Testis (tissue), 3 donors: Measurements from ENCODE around the gene KIAA0753. TPM values are rescaled to one million over a fixed set of nuclear protein-coding genes. Genes with fewer than 3 reads are reported as not detected.
"Not testable (repeated sequence)": the region's sequence is repeated elsewhere in the genome, so short reads cannot be mapped to it uniquely, and the experiment has no call there.

Experiments
- DNase-seq: peaks from one replicate; pipeline ENCODE4 v3.0.0-alpha.2; 2019
- H3K27ac ChIP-seq, 2 donors: fragments of 200-600 bp; sonication (generic); one replicate each; pipeline ENCODE4 v1.5.1; 2019
- H3K27me3 ChIP-seq: fragments of 200-600 bp; sonication (generic); one replicate; pipeline ENCODE4 v1.5.1; 2019
- H3K36me3 ChIP-seq: fragments of 200-600 bp; sonication (generic); one replicate; pipeline ENCODE4 v1.5.1; 2017; ENCODE audit warnings: low read depth; ENCODE audit errors: missing control alignments
- H3K4me1 ChIP-seq: fragments of 200-600 bp; sonication (generic); one replicate; pipeline ENCODE4 v1.5.1; 2019
- H3K4me3 ChIP-seq, 2 donors: fragments of 200-600 bp; sonication (generic); one replicate each; pipeline ENCODE4 v1.5.1; 2017 to 2019
- H3K9me3 ChIP-seq: fragments of 200-600 bp; sonication (generic); one replicate; pipeline ENCODE4 v1.5.1; 2017
- POLR2A ChIP-seq: fragments of 450-650 bp; IDR thresholded peaks from one replicate; pipeline ENCODE4 v1.6.1; 2017; ENCODE audit warnings: antibody characterized with exemption, mild to moderate bottlenecking, moderate library complexity
- WGBS, 2 donors: methylation state at CpG; one replicate each; pipeline ENCODE4 v1.1.5; 2018; 5-methylcytosine and 5-hydroxymethylcytosine counted together
- intact Hi-C: fragments of 100-400 bp; cut with DNase I; formaldehyde crosslinking; loops from one replicate; pipeline ENCODE4 v1.15.1; 2023; ENCODE audit warnings: low total_unique reads
- polyA plus RNA-seq: library from polyadenylated mRNA; stranded (reverse); fragments of 350-450 nt; fragmentation: Illumina TruSeq; extraction: RNeasy Lipid Tissue Mini Kit (QIAGEN cat#74804); gene quantifications from one replicate; pipeline ENCODE4 v1.2.3, GENCODE V29; 2014; ENCODE audit warnings: low read depth, low replicate concordance; ENCODE audit not compliant: insufficient read depth
- total RNA-seq, 2 donors: library from RNA; depleted of rRNA; stranded (reverse); fragments of >200 nt; gene quantifications; one replicate each; pipeline ENCODE4 v1.2.3, GENCODE V29; 2016
- TF ChIP-seq, protein P1 (sequence below), 3 experiments: fragments of 450-650 bp in 2 of 3; fragments of 200-600 bp in 1 of 3; sonication (generic) in 1 of 3; IDR thresholded peaks; one replicate each; pipeline ENCODE4 v1.5.1; 2016 to 2019; ENCODE audit warnings: antibody characterized with exemption in 3 of 3, mild to moderate bottlenecking in 2 of 3, moderate library complexity in 1 of 3

Gene KIAA0753
- total and polyA plus RNA-seq, 3 donors from 2014 or later: 43.9 to 59.8 (median 44.7) TPM

DNA sequence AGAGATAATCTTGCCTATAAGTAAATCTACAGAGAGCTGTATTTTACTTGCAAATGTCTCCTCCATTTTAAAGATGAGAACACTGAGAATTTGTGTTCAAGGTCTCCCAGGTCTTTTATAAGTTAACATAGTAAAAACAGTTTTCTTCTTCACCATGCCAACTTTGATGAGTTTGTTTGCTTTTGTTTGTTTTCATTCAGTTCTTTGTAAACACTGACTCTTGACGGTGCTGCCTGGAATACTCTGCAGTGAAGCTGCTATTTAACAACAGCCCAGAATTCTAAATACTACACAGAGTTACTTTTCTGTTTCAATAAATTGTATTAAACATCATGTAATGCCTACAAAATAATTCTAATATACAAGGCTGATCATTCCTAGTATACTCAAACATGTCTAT lies 42.8 kb downstream of the KIAA0753 start:
- Histone ChIP-seq H3K36me3 (no peaks in the 10 kb centered on the region), H3K4me1 (no peaks in the 10 kb centered on the region), H3K9me3 (no peaks in the 10 kb centered on the region), H3K27me3 (no peaks in the 10 kb centered on the region), H3K27ac (no peak overlapping the region), H3K4me3 (no peak overlapping the region)
- no peak for DNase-seq
- WGBS, 2 donors: 75 to 84% methylated on average over 1 of the region's 1 CpG
- no peak for TF ChIP-seq POLR2A
- TF ChIP-seq, protein P1, sequence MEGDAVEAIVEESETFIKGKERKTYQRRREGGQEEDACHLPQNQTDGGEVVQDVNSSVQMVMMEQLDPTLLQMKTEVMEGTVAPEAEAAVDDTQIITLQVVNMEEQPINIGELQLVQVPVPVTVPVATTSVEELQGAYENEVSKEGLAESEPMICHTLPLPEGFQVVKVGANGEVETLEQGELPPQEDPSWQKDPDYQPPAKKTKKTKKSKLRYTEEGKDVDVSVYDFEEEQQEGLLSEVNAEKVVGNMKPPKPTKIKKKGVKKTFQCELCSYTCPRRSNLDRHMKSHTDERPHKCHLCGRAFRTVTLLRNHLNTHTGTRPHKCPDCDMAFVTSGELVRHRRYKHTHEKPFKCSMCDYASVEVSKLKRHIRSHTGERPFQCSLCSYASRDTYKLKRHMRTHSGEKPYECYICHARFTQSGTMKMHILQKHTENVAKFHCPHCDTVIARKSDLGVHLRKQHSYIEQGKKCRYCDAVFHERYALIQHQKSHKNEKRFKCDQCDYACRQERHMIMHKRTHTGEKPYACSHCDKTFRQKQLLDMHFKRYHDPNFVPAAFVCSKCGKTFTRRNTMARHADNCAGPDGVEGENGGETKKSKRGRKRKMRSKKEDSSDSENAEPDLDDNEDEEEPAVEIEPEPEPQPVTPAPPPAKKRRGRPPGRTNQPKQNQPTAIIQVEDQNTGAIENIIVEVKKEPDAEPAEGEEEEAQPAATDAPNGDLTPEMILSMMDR (IDR thresholded peaks at IDR 0.05): no peak
- intact Hi-C loops: no loop called here

DNA sequence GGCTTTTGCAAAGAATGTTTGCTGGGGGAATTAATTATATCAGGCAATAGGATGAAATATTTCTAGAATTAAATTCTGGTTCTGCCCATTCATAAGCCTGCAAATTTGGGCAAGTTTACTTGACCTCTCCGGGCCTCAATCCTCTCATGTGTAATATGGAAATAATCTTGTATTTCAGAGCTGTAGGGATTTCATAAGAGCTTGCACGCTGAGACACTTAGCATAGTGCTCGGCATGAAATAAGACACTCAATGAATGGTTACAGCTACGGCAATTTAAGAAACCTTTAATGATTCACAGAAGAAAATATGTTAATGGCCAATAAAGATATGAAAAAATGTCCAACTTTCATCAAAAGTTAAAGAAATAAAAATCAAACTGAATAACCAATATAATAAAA lies 43.6 kb downstream of the KIAA0753 start:
- DNase-seq: no peak
- 89 to 94% methylated on average over 4 of the region's 4 CpGs for WGBS, 2 donors
- H3K9me3 ChIP-seq: no peaks in the 10 kb centered on the region
- H3K27me3 ChIP-seq: no peaks in the 10 kb centered on the region
- H3K4me3 ChIP-seq: no peak overlapping the region
- TF ChIP-seq, protein P1 (IDR thresholded peaks at IDR 0.05): no peak
- TF ChIP-seq POLR2A: no peak
- H3K4me1 ChIP-seq: no peaks in the 10 kb centered on the region
- intact Hi-C loops: no loop called here
- H3K36me3 ChIP-seq: no peaks in the 10 kb centered on the region
- H3K27ac ChIP-seq: no peak overlapping the region

DNA sequence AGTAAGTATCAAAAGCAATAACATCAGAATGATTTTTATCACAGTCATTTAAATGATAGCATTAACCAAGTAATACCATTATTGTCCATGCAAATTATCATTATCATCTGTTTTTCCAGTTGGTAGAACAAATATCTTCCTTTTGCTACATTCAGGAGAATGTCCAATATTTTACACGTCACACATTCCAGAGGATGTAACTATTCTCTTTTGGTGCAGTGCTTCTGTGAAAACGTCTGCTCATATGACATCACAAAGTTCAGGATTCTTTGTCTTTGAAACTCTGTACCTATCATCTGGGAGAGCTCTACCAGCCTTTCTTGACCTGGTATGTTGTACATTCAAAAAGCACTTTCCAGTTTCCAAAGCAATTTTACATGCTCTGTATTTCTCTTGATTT lies 44.0 kb downstream of the KIAA0753 start:
- H3K36me3 ChIP-seq: no peaks in the 10 kb centered on the region
- DNase-seq: no peak
- 61 to 72% methylated on average over 2 of the region's 2 CpGs for WGBS, 2 donors
- H3K4me1 ChIP-seq: no peaks in the 10 kb centered on the region
- intact Hi-C loops: no loop called here
- TF ChIP-seq, protein P1 (IDR thresholded peaks at IDR 0.05): no peak
- TF ChIP-seq POLR2A: no peak
- H3K9me3 ChIP-seq: no peaks in the 10 kb centered on the region
- H3K27me3 ChIP-seq: no peaks in the 10 kb centered on the region
- H3K27ac ChIP-seq: no peak overlapping the region
- no peak overlapping the region for H3K4me3 ChIP-seq

DNA sequence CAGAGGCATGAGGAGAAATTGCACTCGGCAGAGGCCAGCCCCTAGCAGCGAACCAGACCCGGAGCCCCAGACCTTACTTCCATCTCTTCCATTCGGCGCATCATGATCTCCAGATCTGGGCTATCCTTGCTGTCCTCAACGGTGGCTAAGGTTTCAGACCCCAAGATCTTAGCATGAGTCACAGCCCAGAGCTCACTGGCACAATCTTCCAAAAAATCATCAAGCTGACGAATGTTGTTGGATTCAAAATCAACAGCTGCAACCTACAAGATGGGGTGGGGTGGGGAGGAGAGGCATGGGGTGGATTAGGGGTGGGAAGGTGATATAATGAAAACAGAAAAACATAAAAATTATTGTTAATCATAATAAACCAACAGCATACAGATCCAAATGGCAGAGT lies 44.4 kb downstream of the KIAA0753 start:
- H3K36me3 ChIP-seq: no peaks in the 10 kb centered on the region
- 89 to 91% methylated on average over 7 of the region's 7 CpGs for WGBS, 2 donors
- no peak for DNase-seq

DNA sequence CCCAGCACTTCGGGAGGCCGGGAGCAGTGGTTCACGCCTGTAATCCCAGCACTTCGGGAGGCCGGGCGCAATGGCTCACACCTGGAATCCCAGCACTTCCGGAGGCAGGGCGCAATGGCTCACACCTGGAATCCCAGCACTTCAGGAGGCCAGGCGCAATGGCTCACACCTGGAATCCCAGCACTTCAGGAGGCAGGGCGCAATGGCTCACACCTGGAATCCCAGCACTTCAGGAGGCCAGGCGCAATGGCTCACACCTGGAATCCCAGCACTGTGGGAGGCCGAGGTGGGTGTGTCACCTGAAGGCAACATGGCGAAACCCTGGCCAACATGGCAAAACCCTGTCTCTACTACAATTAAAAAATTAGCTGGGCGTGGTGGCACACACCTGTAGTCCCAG lies 47.1 kb downstream of the KIAA0753 start:
- DNase-seq, H3K27ac ChIP-seq, H3K9me3 ChIP-seq, intact Hi-C loops, H3K27me3 ChIP-seq, H3K4me3 ChIP-seq, H3K36me3 ChIP-seq, H3K4me1 ChIP-seq: not testable (repeated sequence)
- WGBS, 2 donors: 91 to 95% methylated on average over 9 to 14 of the region's 14 CpGs

More for the DNA sequence above, 44.4 kb downstream of the KIAA0753 start:
- TF ChIP-seq POLR2A: no peak
- TF ChIP-seq, protein P1 (IDR thresholded peaks at IDR 0.05): no peak
- intact Hi-C loops: no loop called here
- Histone ChIP-seq H3K4me1 (no peaks in the 10 kb centered on the region), H3K27me3 (no peaks in the 10 kb centered on the region), H3K4me3 (no peak overlapping the region), H3K9me3 (no peaks in the 10 kb centered on the region), H3K27ac (no peak overlapping the region)
